ENCODE data around the gene ADAM22. TPM values are rescaled to one million over a fixed set of nuclear protein-coding genes. Genes with fewer than 3 reads are reported as not detected.

The ADAM22 gene
- polyA plus RNA-seq, 2 of the 4 experiments (the other 2 are of a cell fraction): 0.53 to 0.59 TPM

- TF ChIP-seq ATOH8 (CRISPR knock-in tag; IDR thresholded peaks at IDR 0.05; ENCODE audit: low read depth): no peak
- no peak for TF ChIP-seq ESRRA (IDR thresholded peaks at IDR 0.05; ENCODE audit: borderline replicate concordance, low read length)
- TF ChIP-seq ZNF302 (CRISPR knock-in tag; IDR thresholded peaks at IDR 0.05): no peak
- peak; percentile 42 to 88; a peak in 3 of 5 replicates for TF ChIP-seq JUN (IDR thresholded peaks at IDR 0.05)
- no peak for TF ChIP-seq HOXB13 (CRISPR knock-in tag; IDR thresholded peaks at IDR 0.05; ENCODE audit: low read depth)
- no peak for TF ChIP-seq ZC3H11A (IDR thresholded peaks at IDR 0.05)
- no peak for TF ChIP-seq FOXS1 (CRISPR knock-in tag; IDR thresholded peaks at IDR 0.05)
- no peak for TF ChIP-seq ZFP36 (IDR thresholded peaks at IDR 0.05; ENCODE audit: borderline replicate concordance, partially characterized antibody)
- no peak for TF ChIP-seq TP53 (CRISPR knock-in tag; IDR thresholded peaks at IDR 0.05)
Observed at GRCh38 chr7:88219781-88220747, 286.0 kb downstream of the ADAM22 start, which contains the start of gene SRI (continued).

GRCh38 chr7:88223265-88223664 lies 289.2 kb downstream of the ADAM22 start:
- POLR2A ChIA-PET: no interaction called here
- FAIRE-seq (no peak), DNase-seq (ENCODE audit: low read depth in 1 of 2, low spot score in 1 of 2) (no peak), ATAC-seq (no peak)
- H3K4me1 ChIP-seq: peaks cover 47% of the 10 kb centered on the region
- no peak overlapping the region for H3K4me3 ChIP-seq
- no peak overlapping the region for H3K27ac ChIP-seq
- H3K4me2 ChIP-seq: no peak overlapping the region
- CTCF ChIA-PET: interaction anchor here (1.3 to 1.4 kb wide), 2 partner anchors 15 to 16 kb away, joined by 3 to 4 read pairs; no protein-coding TSS in a partner anchor
- 91% methylated on average over 2 of the region's 2 CpGs for WGBS (ENCODE audit: missing lambda C conversion rate)
- no peak for TF ChIP-seq CHD2 (IDR thresholded peaks at IDR 0.05; ENCODE audit: low read length, partially characterized antibody)
- no peak for TF ChIP-seq KDM1A (IDR thresholded peaks at IDR 0.05; ENCODE audit: low read depth)
- 0 out of 3 replicates have a peak, but pooled peaks cover under 1% of the 10 kb centered on the region for H3K9me3 ChIP-seq

- peak overlapping the region; percentile 53 for H3K4me2 ChIP-seq
- peaks cover 41% of the 10 kb centered on the region for H3K4me1 ChIP-seq
- TF ChIP-seq ZC3H11A (IDR thresholded peaks at IDR 0.05): no peak
- 0 out of 5 replicates have a peak, but pooled peaks of 1 of the 2 experiments have one; percentile 23 for TF ChIP-seq JUN (IDR thresholded peaks at IDR 0.05)
- peak; percentile 18; the same call in 1 of the 2 replicates for TF ChIP-seq FOSL2 (IDR thresholded peaks at IDR 0.05)
- 0 out of 2 replicates have a peak, but pooled peaks have one; percentile 35 for TF ChIP-seq FOSL2 (CRISPR knock-in tag; IDR thresholded peaks at IDR 0.05)
- ChIA-PET POLR2A (no interaction called here), CTCF (interaction anchor here (1.1 to 2.7 kb wide), 3 partner anchors 16 to 18 kb away, joined by 3 to 14 read pairs (median 4); no protein-coding TSS in a partner anchor)
- ATAC-seq: no peak
- peaks cover 10% of the 10 kb centered on the region; the same call in 2 of the 3 replicates for H3K9me3 ChIP-seq
- FAIRE-seq: no peak
- 23% methylated on average over 2 of the region's 2 CpGs for WGBS (ENCODE audit: missing lambda C conversion rate)
- DNase-seq (ENCODE audit: low read depth in 1 of 2, low spot score in 1 of 2): peak in 1 of 2 experiments; percentile 21
- peak overlapping the region in 1 of 2 experiments; percentile 33; a peak in 2 of 6 replicates for H3K27ac ChIP-seq
- H3K4me3 ChIP-seq: no peak overlapping the region
Observed at GRCh38 chr7:88224601-88225275, 290.7 kb downstream of the ADAM22 start.

- Histone ChIP-seq H3K9me3 (peaks cover 10% of the 10 kb centered on the region; the same call in 2 of the 3 replicates), H3K4me2 (peak overlapping the region; percentile 71), H3K27ac (peak overlapping the region; percentile 23 to 50; a peak in 5 of 6 replicates), H3K4me1 (peaks cover 35% of the 10 kb centered on the region), H3K4me3 (peak overlapping the region; percentile 10; the same call in 1 of the 3 replicates)
- ChIA-PET CTCF (interaction anchor here (1.2 to 2.7 kb wide), 3 partner anchors 9 to 18 kb away, joined by 5 to 14 read pairs (median 11); no protein-coding TSS in a partner anchor), POLR2A (no interaction called here)
- DNase-seq (ENCODE audit: low read depth in 1 of 2, low spot score in 1 of 2) (peak in 1 of 2 experiments; percentile 24), FAIRE-seq (no peak), ATAC-seq (peak in 1 of 2 experiments; percentile 36; a peak in 3 of 6 replicates)
- 52% methylated on average over 4 of the region's 4 CpGs for WGBS (ENCODE audit: missing lambda C conversion rate)
- TF ChIP-seq CEBPB (IDR thresholded peaks at IDR 0.05) (peak in 1 of 2 experiments; percentile 69; a peak in 2 of 4 replicates), NPAS2 (CRISPR knock-in tag; IDR thresholded peaks at IDR 0.05; ENCODE audit: borderline replicate concordance) (no peak), CBX8 (IDR thresholded peaks at IDR 0.05) (no peak), RAD21 (conservative IDR thresholded peaks at IDR 0.05 in 1 of 2, IDR thresholded peaks at IDR 0.05 in 1 of 2) (no peak), FOSL2 (IDR thresholded peaks at IDR 0.05) (no peak), FOSL2 (CRISPR knock-in tag; IDR thresholded peaks at IDR 0.05) (no peak), MAX (IDR thresholded peaks at IDR 0.05) (no peak), ESRRA (IDR thresholded peaks at IDR 0.05; ENCODE audit: borderline replicate concordance, low read length) (no peak), USF2 (IDR thresholded peaks at IDR 0.05) (no peak), ATOH8 (CRISPR knock-in tag; IDR thresholded peaks at IDR 0.05; ENCODE audit: low read depth) (no peak), EHF (CRISPR knock-in tag; IDR thresholded peaks at IDR 0.05) (no peak), FOSB (CRISPR knock-in tag; IDR thresholded peaks at IDR 0.05) (no peak), HEYL (CRISPR knock-in tag; IDR thresholded peaks at IDR 0.05) (no peak), GATA3 (IDR thresholded peaks at IDR 0.05; ENCODE audit: borderline replicate concordance) (peak; percentile 56)
Observed at GRCh38 chr7:88226201-88226600, 292.1 kb downstream of the ADAM22 start.

All from A549 (cell line).